KMS-11 (cell line): Measurements from ENCODE around the gene SMOC2.
"Not testable (repeated sequence)": the region's sequence is repeated elsewhere in the genome, so short reads cannot be mapped to it uniquely, and the experiment has no call there.

Source experiments
- H2AFZ ChIP-seq: fragments of 200-600 bp; sonication (generic); 2 replicates; pipeline ENCODE4 v1.6.1; 2016; ENCODE audit warnings: antibody characterized with exemption, mixed run types, low read depth
- H3K27ac ChIP-seq: fragments of 200-600 bp; sonication (generic); 2 replicates; pipeline ENCODE4 v1.6.1; 2016; ENCODE audit warnings: mild to moderate bottlenecking, mixed run types
- H3K27me3 ChIP-seq: fragments of 200-600 bp; sonication (generic); 2 replicates; pipeline ENCODE4 v1.6.1; 2017; ENCODE audit warnings: mild to moderate bottlenecking, low read depth, mixed run types, moderate library complexity; ENCODE audit not compliant: insufficient read depth
- H3K36me3 ChIP-seq: fragments of 200-600 bp; sonication (generic); 2 replicates; pipeline ENCODE4 v1.6.1; 2017; ENCODE audit warnings: mild to moderate bottlenecking, mixed run types; ENCODE audit not compliant: insufficient read depth
- H3K4me1 ChIP-seq: fragments of 200-600 bp; sonication (generic); 2 replicates; pipeline ENCODE4 v1.6.1; 2016; ENCODE audit warnings: mild to moderate bottlenecking, low read depth, mixed run types; ENCODE audit not compliant: poor library complexity, severe bottlenecking
- H3K4me2 ChIP-seq: fragments of 200-600 bp; sonication (generic); 2 replicates; pipeline ENCODE4 v1.7.0; 2016; ENCODE audit warnings: mild to moderate bottlenecking, mixed run types
- H3K4me3 ChIP-seq: fragments of 200-600 bp; sonication (generic); IDR thresholded peaks from 2 replicates; pipeline ENCODE4 v1.6.1; 2017; ENCODE audit warnings: low read depth, low read length, mixed read lengths; ENCODE audit not compliant: insufficient read depth
- H3K79me2 ChIP-seq: fragments of 200-600 bp; sonication (generic); 2 replicates; pipeline ENCODE4 v1.6.1; 2016; ENCODE audit warnings: low read depth, mixed run types; ENCODE audit not compliant: insufficient read depth
- H3K9ac ChIP-seq: fragments of 200-600 bp; sonication (generic); 2 replicates; pipeline ENCODE4 v1.6.1; 2016; ENCODE audit warnings: mild to moderate bottlenecking, mixed run types
- H4K20me1 ChIP-seq: fragments of 200-600 bp; sonication (generic); 2 replicates; pipeline ENCODE4 v1.6.1; 2016; ENCODE audit warnings: mild to moderate bottlenecking, mixed run types; ENCODE audit not compliant: insufficient read depth
- TF ChIP-seq, protein P1 (sequence below): fragments of 200-600 bp; sonication (generic); conservative IDR thresholded peaks from 2 replicates; pipeline ENCODE4 v1.6.1; 2017; ENCODE audit warnings: low read depth, mild to moderate bottlenecking, antibody characterized with exemption, low read length, moderate library complexity, mixed read lengths

The SMOC2 gene

DNA sequence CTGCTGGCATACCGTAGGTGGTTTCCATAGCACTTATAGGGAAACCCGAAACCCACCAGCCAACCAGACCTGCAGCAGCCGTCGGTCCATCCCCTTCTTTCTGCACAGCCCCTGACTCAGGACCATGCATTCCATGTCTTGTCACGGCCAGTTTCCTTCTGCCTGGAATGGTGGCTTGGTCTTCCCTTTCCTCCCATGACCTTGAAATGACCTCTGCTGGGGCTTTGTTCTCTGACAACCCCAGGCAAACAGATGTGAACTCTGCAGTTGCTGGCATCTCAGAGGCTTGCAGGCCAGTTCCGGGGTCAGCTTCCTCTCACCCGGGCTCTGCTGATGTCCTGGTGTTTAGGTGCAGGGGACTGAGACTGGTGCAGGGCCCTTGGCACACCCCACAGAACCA is 250.8 kb downstream of the SMOC2 start:
- H3K36me3 ChIP-seq = no peaks in the 10 kb centered on the region
- TF ChIP-seq, protein P1, sequence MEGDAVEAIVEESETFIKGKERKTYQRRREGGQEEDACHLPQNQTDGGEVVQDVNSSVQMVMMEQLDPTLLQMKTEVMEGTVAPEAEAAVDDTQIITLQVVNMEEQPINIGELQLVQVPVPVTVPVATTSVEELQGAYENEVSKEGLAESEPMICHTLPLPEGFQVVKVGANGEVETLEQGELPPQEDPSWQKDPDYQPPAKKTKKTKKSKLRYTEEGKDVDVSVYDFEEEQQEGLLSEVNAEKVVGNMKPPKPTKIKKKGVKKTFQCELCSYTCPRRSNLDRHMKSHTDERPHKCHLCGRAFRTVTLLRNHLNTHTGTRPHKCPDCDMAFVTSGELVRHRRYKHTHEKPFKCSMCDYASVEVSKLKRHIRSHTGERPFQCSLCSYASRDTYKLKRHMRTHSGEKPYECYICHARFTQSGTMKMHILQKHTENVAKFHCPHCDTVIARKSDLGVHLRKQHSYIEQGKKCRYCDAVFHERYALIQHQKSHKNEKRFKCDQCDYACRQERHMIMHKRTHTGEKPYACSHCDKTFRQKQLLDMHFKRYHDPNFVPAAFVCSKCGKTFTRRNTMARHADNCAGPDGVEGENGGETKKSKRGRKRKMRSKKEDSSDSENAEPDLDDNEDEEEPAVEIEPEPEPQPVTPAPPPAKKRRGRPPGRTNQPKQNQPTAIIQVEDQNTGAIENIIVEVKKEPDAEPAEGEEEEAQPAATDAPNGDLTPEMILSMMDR = no peak
- no peak overlapping the region for H3K9ac ChIP-seq
- H3K4me3 ChIP-seq = no peak overlapping the region
- H3K4me1 ChIP-seq = no peaks in the 10 kb centered on the region
- no peak overlapping the region for H3K27ac ChIP-seq
- no peak overlapping the region for H2AFZ ChIP-seq
- H3K79me2 ChIP-seq = no peaks in the 10 kb centered on the region
- no peaks in the 10 kb centered on the region for H3K27me3 ChIP-seq
- no peaks in the 10 kb centered on the region for H4K20me1 ChIP-seq
- H3K4me2 ChIP-seq = no peak overlapping the region

DNA sequence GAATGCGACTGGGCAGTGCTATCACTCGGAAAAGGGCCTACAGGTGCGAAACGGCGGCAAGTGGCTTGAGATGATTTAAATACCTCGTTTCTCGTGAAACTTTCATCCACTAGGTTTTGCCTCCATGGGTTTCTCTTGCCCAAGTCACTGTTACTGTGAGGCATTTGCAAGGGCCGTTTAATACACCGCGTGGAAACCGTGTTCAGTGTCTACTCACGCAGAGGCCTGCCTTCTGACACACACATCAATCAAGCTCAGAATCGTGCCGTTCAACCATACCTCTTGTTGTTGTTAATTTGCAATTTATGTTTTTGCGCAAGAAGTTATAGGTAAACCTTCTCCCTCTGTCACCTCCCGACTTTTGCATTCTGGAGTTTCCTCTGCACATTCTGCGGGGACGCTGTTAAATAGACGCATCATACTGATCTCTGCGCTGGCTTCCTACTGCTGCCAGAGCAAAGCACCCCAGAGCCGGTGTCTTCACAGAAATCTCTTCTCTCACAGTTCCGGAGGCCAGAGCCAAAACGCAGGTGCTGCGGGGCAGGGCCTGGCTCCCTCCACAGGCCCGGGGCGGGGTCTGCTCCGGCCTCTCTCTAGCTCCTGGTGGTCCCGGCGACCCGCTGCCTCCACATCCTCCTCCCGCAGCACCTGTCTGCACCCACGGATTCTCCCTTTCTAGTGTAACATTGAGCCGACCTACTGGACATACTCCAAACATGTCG is 251.4 kb downstream of the SMOC2 start:
- Histone ChIP-seq H3K4me2 (no peak overlapping the region), H3K36me3 (no peaks in the 10 kb centered on the region), H3K4me1 (no peaks in the 10 kb centered on the region), H3K27me3 (no peaks in the 10 kb centered on the region), H3K9ac (no peak overlapping the region), H3K4me3 (no peak overlapping the region), H3K27ac (no peak overlapping the region), H3K79me2 (no peaks in the 10 kb centered on the region), H2AFZ (no peak overlapping the region), H4K20me1 (no peaks in the 10 kb centered on the region)
- TF ChIP-seq, protein P1 = no peak

DNA sequence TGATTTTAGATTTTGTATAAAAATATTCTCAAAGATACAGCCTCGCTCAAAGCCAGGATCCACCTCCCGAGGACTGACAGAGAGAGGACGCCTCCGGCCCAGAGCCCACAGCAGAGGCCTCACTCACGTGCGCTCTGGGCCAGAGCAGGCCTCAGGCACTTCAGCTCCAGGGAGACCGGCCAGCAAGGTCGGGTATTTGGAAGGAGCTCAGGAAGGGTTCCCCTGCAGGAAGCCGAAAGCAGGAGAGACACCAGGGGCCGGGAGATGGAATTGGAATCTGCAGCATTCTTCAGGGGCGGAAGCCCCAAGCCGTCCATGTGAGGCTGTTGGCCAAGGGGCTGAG is 251.9 kb downstream of the SMOC2 start:
- H3K9ac ChIP-seq, H3K36me3 ChIP-seq, H3K4me2 ChIP-seq, H3K79me2 ChIP-seq, H4K20me1 ChIP-seq, H3K27ac ChIP-seq, H2AFZ ChIP-seq, H3K4me1 ChIP-seq, H3K4me3 ChIP-seq, H3K27me3 ChIP-seq: not testable (repeated sequence)

DNA sequence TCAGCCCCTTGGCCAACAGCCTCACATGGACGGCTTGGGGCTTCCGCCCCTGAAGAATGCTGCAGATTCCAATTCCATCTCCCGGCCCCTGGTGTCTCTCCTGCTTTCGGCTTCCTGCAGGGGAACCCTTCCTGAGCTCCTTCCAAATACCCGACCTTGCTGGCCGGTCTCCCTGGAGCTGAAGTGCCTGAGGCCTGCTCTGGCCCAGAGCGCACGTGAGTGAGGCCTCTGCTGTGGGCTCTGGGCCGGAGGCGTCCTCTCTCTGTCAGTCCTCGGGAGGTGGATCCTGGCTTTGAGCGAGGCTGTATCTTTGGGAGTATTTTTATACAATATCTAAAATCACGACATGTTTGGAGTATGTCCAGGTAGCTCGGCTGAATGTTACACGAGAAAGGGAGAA is 253.8 kb downstream of the SMOC2 start:
- H3K4me1 ChIP-seq, H3K36me3 ChIP-seq, H3K4me3 ChIP-seq, H2AFZ ChIP-seq, H3K79me2 ChIP-seq, H3K9ac ChIP-seq, H3K4me2 ChIP-seq, H3K27me3 ChIP-seq, H4K20me1 ChIP-seq, H3K27ac ChIP-seq: not testable (repeated sequence)

DNA sequence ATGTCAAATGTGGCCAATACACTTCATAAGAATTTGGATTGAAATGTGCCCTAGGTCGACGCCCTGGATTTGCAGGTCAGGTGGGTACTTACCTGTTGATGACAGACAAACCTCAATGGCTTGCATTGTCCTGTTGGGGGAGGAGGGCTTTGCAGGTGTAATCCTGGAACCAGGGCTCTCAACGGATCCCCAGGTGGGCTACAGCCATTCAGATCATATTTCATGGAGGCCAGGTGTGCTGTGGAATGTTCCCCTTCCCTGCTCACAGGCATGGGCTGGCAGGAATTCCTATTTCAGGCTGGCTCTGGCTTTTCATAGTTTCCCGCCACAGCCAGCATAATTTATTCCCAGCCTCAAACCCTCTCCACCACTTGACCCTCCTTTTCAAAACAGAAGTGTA is 254.7 kb downstream of the SMOC2 start:
- H3K27ac ChIP-seq = no peak overlapping the region
- no peaks in the 10 kb centered on the region for H4K20me1 ChIP-seq
- H3K4me2 ChIP-seq = no peak overlapping the region
- no peaks in the 10 kb centered on the region for H3K79me2 ChIP-seq
- no peak overlapping the region for H3K9ac ChIP-seq
- H3K27me3 ChIP-seq = no peaks in the 10 kb centered on the region
- TF ChIP-seq, protein P1 = no peak
- no peaks in the 10 kb centered on the region for H3K4me1 ChIP-seq
- no peak overlapping the region for H2AFZ ChIP-seq
- H3K36me3 ChIP-seq = no peaks in the 10 kb centered on the region
- no peak overlapping the region for H3K4me3 ChIP-seq
